ENCODE measurements around the gene MID1.

- TF ChIP-seq POLR2AphosphoS5 (IDR thresholded peaks at IDR 0.05; ENCODE audit: low read depth, low read length) (no peak), TAF1 (IDR thresholded peaks at IDR 0.05; ENCODE audit: low read depth, low read length) (no peak), POLR2A (IDR thresholded peaks at IDR 0.05; ENCODE audit: low read depth, low read length) (no peak), SPI1 (IDR thresholded peaks at IDR 0.05; ENCODE audit: low read depth, low read length) (no peak)
Observed at GRCh38 chrX:10603612-10604011, 16.8 kb downstream of the MID1 start.
